Activated CD8-positive, alpha-beta memory T cell treated with anti-CD3 and anti-CD28 coated beads, Interleukin-2, amount 10 ng/mL, durations not matched to agents 7 days and 5 days (primary cell): ENCODE measurements around the gene MAGEB6B. TPM values are rescaled to one million over a fixed set of nuclear protein-coding genes. Genes with fewer than 3 reads are reported as not detected.
"Not testable (repeated sequence)": the region's sequence is repeated elsewhere in the genome, so short reads cannot be mapped to it uniquely, and the experiment has no call there.

ENCODE experiments used
- ATAC-seq: fragments of 150-1000 bp; cut with Tn5 transposase; one replicate; pipeline ENCODE4 v1.10.0; 2021; ENCODE audit warnings: moderate library complexity
- CTCF ChIA-PET: fragments of 350-600 bp; sonication (Branson Sonifier 250); formaldehyde crosslinking; loops from one replicate; lab custom pipeline; 2021; ENCODE audit warnings: antibody characterized with exemption; lab: Charles Lee
- DNase-seq: peaks from one replicate; pipeline ENCODE4 v3.0.0-alpha.2; 2020
- H3K27ac Mint-ChIP-seq: one replicate; pipeline ENCODE4 v1.8.0; 2021; ENCODE audit warnings: mild to moderate bottlenecking, mixed read lengths
- H3K27me3 Mint-ChIP-seq: one replicate; pipeline ENCODE4 v1.8.0; 2021; ENCODE audit warnings: mixed read lengths
- H3K36me3 Mint-ChIP-seq: one replicate; pipeline ENCODE4 v1.8.0; 2021; ENCODE audit warnings: mild to moderate bottlenecking, mixed read lengths
- H3K4me1 Mint-ChIP-seq: one replicate; pipeline ENCODE4 v1.8.0; 2021; ENCODE audit warnings: mixed read lengths
- H3K4me3 Mint-ChIP-seq: one replicate; pipeline ENCODE4 v1.8.0; 2021; ENCODE audit warnings: mild to moderate bottlenecking, moderate library complexity, mixed read lengths
- H3K9me3 Mint-ChIP-seq: one replicate; pipeline ENCODE4 v1.8.0; 2022; ENCODE audit warnings: low read depth, mixed read lengths
- total RNA-seq, 2 experiments: library from RNA; stranded (reverse); gene quantifications; one replicate each; pipeline ENCODE4 v1.2.3, GENCODE V29; 2021

MAGEB6B gene, protein sequence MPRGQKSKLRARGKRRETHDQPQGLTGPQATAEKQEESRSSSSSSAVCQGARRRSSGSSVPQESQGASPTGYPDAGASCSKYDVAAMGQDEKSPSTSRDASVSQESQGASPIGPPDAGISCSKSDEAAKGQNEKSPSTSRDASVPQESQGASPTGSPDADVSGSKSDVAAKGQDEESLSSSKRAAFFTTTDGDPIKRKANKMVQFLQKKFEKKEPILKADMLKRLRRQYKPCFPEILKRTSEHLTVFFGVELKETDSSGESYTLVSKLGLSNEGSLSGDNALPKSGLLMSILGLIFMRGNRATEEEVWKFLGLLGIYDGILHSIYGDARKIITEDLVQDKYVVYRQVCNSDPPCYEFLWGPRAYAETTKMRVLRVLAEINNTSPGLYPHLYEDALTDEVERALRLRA
- not detected for total RNA-seq

DNA sequence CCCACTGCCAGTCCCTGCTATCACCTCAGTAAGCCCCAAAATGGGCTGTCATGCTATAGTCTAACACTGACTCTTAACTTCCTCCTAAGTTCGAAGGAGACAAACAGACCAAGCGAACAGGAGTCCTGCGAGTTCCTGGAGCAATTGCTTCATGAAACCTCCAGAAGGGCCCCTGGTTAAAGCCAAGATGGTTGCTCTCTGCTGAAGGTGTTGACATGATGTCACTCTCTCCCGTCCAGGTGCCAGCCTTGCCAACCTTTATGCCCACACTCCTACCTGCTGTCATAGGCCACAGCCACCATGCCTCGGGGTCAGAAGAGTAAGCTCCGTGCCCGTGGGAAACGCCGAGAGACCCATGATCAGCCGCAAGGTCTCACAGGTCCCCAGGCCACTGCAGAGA, at the start of gene MAGEB6B:
Gene MAGEB6B, plus strand, starts transcription at position 301 of the 400 bp plus-strand sequence. Its CDS starts 0 bp downstream, at position 301.
- CTCF ChIA-PET: no interaction called here
- DNase-seq: no peak
- no peaks in the 10 kb centered on the region for H3K4me1 Mint-ChIP-seq
- no peak within 1 kb of the TSS for H3K27ac Mint-ChIP-seq
- no peaks in the 10 kb centered on the region for H3K36me3 Mint-ChIP-seq
- no peaks in the 10 kb centered on the region for H3K27me3 Mint-ChIP-seq
- no peaks in the 10 kb centered on the region for H3K9me3 Mint-ChIP-seq
- H3K4me3 Mint-ChIP-seq: no peak within 1 kb of the TSS
- ATAC-seq: no peak

DNA sequence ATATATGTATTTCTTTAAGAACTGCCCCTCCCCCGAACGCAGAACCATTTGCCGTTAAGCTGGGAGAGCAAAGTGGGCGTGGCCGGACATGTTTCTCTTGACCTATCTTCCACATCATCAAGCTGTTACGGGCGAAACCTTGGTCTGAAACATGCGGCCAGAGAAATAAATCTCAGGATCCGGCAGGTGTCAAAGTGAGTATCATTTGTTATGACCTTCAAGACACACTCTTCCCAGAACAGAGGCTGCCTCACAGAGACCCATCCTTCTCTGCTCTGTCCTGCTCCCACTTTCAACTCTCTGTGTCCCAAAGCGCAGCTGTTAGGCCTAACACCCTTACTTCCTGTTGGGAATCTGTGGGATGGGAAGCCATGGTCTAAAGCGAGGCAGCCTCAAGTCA, 22.1 kb upstream of the MAGEB6B start, which contains the start of gene MAGEB18:
Gene MAGEB18, plus strand, starts transcription at position 70 of the 400 bp plus-strand sequence. CDS start 643 bp downstream, outside the sequence.
- Mint-ChIP-seq H3K9me3 (peaks cover 2% of the 10 kb centered on the region), H3K4me1 (no peaks in the 10 kb centered on the region), H3K36me3 (no peaks in the 10 kb centered on the region), H3K27ac (no peak within 1 kb of the TSS), H3K4me3 (no peak within 1 kb of the TSS), H3K27me3 (no peaks in the 10 kb centered on the region)
- no peak for ATAC-seq
- no peak for DNase-seq
- CTCF ChIA-PET: no interaction called here

DNA sequence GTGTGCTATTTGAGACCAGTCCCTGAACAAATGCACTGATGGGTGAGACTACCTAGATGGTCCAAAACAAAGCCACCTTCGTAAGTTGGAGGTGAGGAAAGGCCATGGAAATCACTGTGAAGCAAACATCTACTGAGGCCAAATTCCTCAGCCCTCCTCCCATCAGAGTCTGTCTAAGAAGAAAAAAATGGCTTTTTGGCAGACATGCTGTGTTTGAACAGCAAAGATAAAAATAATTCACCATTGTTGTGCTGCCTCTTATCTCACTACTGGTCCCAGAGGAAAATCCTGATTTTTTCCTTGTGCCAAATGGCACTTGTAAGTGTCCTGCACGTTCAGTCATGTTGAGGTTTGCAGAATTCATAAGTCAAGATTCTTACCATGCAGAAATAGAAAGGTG, 14.4 kb upstream of the MAGEB6B start:
- ATAC-seq (no peak), DNase-seq (no peak)
- H3K36me3 Mint-ChIP-seq: no peaks in the 10 kb centered on the region
- no peaks in the 10 kb centered on the region for H3K4me1 Mint-ChIP-seq
- no peaks in the 10 kb centered on the region for H3K9me3 Mint-ChIP-seq
- no peaks in the 10 kb centered on the region for H3K27me3 Mint-ChIP-seq
- H3K27ac Mint-ChIP-seq: no peak overlapping the region
- H3K4me3 Mint-ChIP-seq: no peak overlapping the region
- CTCF ChIA-PET: no interaction called here

DNA sequence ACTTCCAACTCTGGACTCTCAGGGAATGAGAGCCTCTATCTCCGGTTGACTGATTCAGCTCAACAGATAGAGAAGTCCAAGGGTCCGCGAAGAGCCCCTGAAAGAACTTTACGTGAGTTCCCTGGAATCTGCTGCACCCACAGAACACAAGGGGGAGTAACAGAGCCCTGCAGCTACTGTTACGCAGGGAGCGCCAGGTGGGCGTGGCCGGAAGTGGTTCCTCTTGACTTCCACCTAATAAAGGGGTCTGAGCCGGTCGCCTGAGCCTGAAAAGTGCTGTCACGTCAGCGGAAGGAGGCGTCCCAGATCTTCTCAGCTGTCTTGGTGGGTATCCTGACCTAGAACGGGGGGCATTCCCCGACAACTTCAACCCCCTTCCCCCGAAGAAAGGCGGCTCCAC, 31.8 kb downstream of the MAGEB6B start, which contains the start of gene MAGEB6:
Gene MAGEB6, plus strand, starts transcription at position 237 of the 400 bp plus-strand sequence. CDS start 1,407 bp downstream, outside the sequence.
- no peaks in the 10 kb centered on the region for H3K9me3 Mint-ChIP-seq
- no peak within 1 kb of the TSS for H3K27ac Mint-ChIP-seq
- DNase-seq (no peak), ATAC-seq (no peak)
- H3K36me3 Mint-ChIP-seq: no peaks in the 10 kb centered on the region
- no peaks in the 10 kb centered on the region for H3K4me1 Mint-ChIP-seq
- CTCF ChIA-PET: no interaction called here
- no peak within 1 kb of the TSS for H3K4me3 Mint-ChIP-seq
- H3K27me3 Mint-ChIP-seq: no peaks in the 10 kb centered on the region

DNA sequence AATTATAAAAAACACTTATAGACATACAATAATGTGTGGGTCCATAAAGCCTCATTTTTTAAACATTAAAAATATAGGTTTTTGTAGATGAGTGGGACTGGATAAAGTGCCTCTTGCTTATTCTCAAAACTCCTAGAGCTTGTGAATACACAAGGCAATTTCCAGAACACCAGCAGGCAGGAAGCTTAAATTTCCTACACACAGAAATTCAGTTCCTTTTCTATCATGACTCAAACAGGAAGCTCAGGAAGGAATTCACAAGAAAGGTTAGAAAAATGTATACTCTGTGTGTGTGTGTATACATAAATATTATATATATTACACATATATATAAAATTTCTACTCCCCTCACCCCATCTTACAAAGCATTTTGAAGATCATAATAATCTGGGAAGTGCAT, 43.2 kb downstream of the MAGEB6B start:
- Mint-ChIP-seq H3K9me3 (no peaks in the 10 kb centered on the region), H3K4me3 (no peak overlapping the region), H3K27ac (no peak overlapping the region), H3K27me3 (no peaks in the 10 kb centered on the region), H3K36me3 (no peaks in the 10 kb centered on the region), H3K4me1 (no peaks in the 10 kb centered on the region)
- DNase-seq (no peak), ATAC-seq (no peak)
- CTCF ChIA-PET: no interaction called here

DNA sequence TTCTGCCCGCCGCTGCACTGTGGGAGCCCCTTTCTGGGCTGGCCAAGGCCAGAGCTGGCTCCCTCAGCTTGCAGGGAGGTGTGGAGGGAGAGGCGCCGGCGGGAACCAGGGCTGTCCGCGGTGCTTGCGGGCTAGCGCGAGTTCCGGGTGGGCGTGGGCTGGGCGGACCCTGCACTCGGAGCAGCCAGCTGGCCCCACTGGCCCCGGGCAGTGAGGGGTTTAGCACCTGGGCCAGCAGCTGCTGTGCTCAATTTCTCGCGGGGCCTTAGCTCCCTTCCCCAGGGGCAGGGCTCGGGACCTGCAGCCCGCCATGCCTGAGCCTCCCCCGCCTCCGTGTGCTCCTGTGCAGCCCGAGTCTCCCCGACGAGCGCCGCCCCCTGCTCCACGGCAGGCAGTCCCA, 44.3 kb downstream of the MAGEB6B start:
- H3K4me3 Mint-ChIP-seq, H3K27ac Mint-ChIP-seq, H3K9me3 Mint-ChIP-seq, H3K36me3 Mint-ChIP-seq, ATAC-seq, H3K4me1 Mint-ChIP-seq, DNase-seq, H3K27me3 Mint-ChIP-seq, CTCF ChIA-PET: not testable (repeated sequence)

DNA sequence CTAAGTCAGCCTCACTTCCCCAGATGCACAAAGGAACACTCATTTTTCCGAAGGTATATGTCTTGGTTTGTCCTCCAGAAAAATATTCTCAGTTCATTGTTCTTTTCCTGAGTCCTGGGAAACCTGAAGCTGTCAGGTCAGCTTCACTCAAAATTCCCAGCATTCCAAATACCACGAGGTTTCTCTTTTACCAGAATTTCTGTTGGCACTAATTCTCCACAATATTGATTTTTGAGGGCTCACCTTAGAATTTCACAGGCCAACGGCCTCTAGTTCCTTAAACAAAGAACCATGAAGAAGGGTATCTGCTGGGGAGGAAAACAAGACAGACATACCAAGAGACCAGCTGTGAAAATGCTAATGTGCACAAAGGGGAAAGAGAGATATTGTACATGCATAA, 47.6 kb downstream of the MAGEB6B start:
- Mint-ChIP-seq H3K4me3 (no peak overlapping the region), H3K27ac (no peak overlapping the region), H3K36me3 (no peaks in the 10 kb centered on the region), H3K9me3 (no peaks in the 10 kb centered on the region), H3K4me1 (no peaks in the 10 kb centered on the region), H3K27me3 (no peaks in the 10 kb centered on the region)
- DNase-seq (no peak), ATAC-seq (no peak)
- CTCF ChIA-PET: no interaction called here

Other genes with a start within 250 kb of the MAGEB6B start
- not detected for gene MAGEB18, start 22.3 kb upstream of the MAGEB6B start, total RNA-seq
- gene MAGEB6, start 31.8 kb downstream of the MAGEB6B start, total RNA-seq: not detected
- gene MAGEB5, start 55.6 kb downstream of the MAGEB6B start, total RNA-seq: not detected